D721Med (cell line): ENCODE measurements around the gene NKAIN2.

Experiments
- DNase-seq: peaks from one replicate; pipeline ENCODE4 v3.0.0; 2011; ENCODE audit warnings: low spot score; ENCODE audit not compliant: insufficient read length
- FAIRE-seq: peaks from 2 replicates; lab custom pipeline; 2011; peaks lifted over from hg19 to GRCh38; lab: Jason Lieb, UNC
- CTCF ChIP-seq: IDR thresholded peaks from 2 replicates; pipeline ENCODE4 v1.5.1; 2012; ENCODE audit warnings: mild to moderate bottlenecking, control low read depth; ENCODE audit not compliant: insufficient read depth; ENCODE audit errors: missing control alignments

The NKAIN2 gene

GRCh38 chr6:124203101-124203811 is 399.6 kb downstream of the NKAIN2 start:
- DNase-seq = no peak
- FAIRE-seq = no peak
- no peak for TF ChIP-seq CTCF

GRCh38 chr6:124203812-124204167 is 400.1 kb downstream of the NKAIN2 start:
- no peak for DNase-seq
- no peak for TF ChIP-seq CTCF
- peak; percentile 70 for FAIRE-seq

- FAIRE-seq (no peak), DNase-seq (no peak)
- no peak for TF ChIP-seq CTCF
These were observed 402.3 kb downstream of the NKAIN2 start for GRCh38 chr6:124205921-124206320.

- DNase-seq (no peak), FAIRE-seq (no peak)
- TF ChIP-seq CTCF = no peak
These were observed 420.1 kb downstream of the NKAIN2 start for GRCh38 chr6:124223611-124224345.

GRCh38 chr6:124226396-124226795 is 422.7 kb downstream of the NKAIN2 start:
- no peak for TF ChIP-seq CTCF
- no peak for DNase-seq
- no peak for FAIRE-seq

GRCh38 chr6:124233221-124233620 is 429.6 kb downstream of the NKAIN2 start:
- DNase-seq (no peak), FAIRE-seq (no peak)
- TF ChIP-seq CTCF = no peak

GRCh38 chr6:124234801-124235200 is 431.1 kb downstream of the NKAIN2 start:
- FAIRE-seq (no peak), DNase-seq (no peak)
- TF ChIP-seq CTCF = no peak
